ENCODE measurements around the gene CD55.

- no peak for TF ChIP-seq CTCF (IDR thresholded peaks at IDR 0.05)
- TF ChIP-seq POLR2A (IDR thresholded peaks at IDR 0.05), result no peak
These were observed 81.3 kb downstream of the CD55 start for GRCh38 chr1:207402744-207403143.

All from adrenal gland (tissue), 5 donors.